AG10803 (cell line): ENCODE results near the gene RAD1.

Experiments used
- DNase-seq: peaks from one replicate; pipeline ENCODE4 v3.0.0; 2010; ENCODE audit warnings: low read depth
- H3K4me3 ChIP-seq: 2 replicates; pipeline ENCODE4 v1.5.1; 2011; ENCODE audit warnings: mild to moderate bottlenecking, low read length, control low read depth
- CTCF ChIP-seq: conservative IDR thresholded peaks from 2 replicates; pipeline ENCODE4 v1.5.1; 2011; ENCODE audit warnings: mild to moderate bottlenecking, low read length, control low read depth, inconsistent platforms

RAD1 gene

DNA sequence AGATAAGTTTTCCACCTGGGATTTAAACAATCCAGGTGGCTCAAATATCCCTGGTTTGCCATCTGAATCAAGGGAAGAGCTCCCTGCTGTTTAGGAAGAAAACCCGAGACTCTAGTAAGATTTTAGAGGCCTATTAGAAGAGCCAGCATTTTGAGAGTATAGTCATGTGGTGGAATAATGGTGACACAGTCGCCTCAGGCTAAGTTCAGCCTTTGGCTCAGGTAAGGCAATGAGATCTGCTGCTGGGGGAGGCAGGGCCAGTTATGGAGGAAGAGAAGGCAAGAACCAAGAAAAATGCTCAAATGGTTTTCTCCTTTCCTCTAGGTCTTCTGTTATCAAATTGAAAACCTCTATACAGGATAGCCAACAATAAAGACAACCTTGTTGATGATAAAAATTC is 16.2 kb downstream of the RAD1 start:
- no peak overlapping the region for H3K4me3 ChIP-seq
- no peak for TF ChIP-seq CTCF
- no peak for DNase-seq

- DNase-seq = peak; percentile 70
- no peak overlapping the region for H3K4me3 ChIP-seq
- peak; percentile 96 for TF ChIP-seq CTCF
These were observed 16.9 kb downstream of the RAD1 start for GRCh38 chr5:34898258-34898895.

- no peak for TF ChIP-seq CTCF
- H3K4me3 ChIP-seq = no peak overlapping the region
- no peak for DNase-seq
These were observed 17.7 kb downstream of the RAD1 start for GRCh38 chr5:34897646-34898045.

DNA sequence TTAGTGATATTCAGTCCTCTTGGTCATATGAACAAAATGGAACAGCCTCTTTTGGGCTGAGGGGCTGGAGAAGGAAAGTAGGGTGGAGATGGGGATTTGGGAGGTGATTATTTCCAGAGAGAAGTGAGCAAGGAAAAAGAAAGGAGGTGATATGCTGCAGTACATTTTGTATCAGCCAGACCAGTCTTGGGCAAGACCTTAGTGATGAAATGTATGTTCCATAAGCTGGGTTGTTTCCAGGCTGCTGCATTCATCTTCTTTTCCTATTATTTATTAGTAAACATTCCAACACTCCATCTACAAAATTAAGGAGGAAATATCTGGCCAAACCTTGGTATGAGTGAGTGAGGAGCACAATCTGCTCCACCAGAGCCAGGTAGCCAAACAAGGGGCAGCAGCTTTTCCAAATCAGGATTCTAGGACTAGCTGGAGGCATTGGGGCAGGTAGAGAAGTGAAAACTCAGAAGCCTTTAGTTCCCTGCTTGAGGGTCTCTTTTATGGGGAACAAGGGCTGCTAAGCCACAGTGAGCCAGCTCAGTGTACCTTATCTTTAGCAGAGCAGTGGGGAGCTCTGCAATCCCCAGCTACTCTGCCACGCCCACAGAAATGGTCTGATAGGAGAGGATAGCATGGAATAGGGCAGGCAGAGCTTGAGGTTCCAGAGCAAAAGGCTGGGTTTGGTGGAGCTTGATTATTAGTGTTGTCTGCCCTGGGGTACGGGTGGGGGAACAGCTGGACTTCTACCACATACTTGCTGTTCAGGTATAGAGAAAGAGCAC is 19.5 kb downstream of the RAD1 start:
- no peak overlapping the region for H3K4me3 ChIP-seq
- DNase-seq = peak; percentile 38
- no peak for TF ChIP-seq CTCF

GRCh38 chr5:34894716-34895115 is 20.6 kb downstream of the RAD1 start:
- no peak overlapping the region for H3K4me3 ChIP-seq
- DNase-seq = no peak
- TF ChIP-seq CTCF = no peak

DNA sequence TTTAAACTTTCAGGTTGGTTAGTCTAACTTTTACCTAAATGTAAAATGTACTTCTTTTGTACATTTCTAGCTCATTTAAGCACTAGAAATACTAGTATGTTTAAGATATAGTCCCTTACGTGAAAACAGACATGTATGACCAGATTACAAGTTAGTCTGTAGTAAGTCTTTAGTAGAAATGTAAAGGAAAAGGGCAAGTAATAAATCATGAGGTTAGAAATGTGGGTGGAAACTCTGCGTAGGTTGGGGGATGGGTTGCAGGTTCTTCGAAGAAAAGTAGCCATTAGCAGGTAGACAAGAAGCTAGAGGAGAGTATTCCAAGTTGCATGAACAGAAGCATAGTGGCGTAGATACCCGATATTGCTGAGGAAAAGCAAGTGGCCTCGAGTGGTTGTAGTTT is 22.9 kb downstream of the RAD1 start:
- no peak for TF ChIP-seq CTCF
- DNase-seq = no peak
- no peak overlapping the region for H3K4me3 ChIP-seq

DNA sequence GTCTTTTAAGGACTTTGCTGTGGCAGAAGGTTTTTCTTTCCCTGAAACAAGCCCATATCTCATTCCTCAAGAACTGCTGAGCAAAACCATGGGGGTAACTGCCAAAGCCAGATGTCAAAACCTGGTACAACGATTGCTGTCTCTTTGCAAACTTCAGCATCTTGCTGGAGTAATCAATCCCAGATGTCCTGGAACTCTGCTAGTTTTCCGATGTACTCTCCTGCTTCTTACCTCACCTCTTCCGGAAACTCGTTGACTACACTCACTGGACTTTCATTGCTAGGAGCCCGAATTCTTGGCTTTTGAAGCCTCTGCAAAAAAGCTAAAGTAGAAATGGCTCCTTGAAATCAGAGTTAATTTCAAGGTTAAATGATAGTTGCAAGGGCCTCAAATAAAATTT is 23.3 kb downstream of the RAD1 start:
- no peak for TF ChIP-seq CTCF
- peak; percentile 98 for DNase-seq
- H3K4me3 ChIP-seq = no peak overlapping the region
